ENCODE measurements around the gene DUSP9. TPM values are rescaled to one million over a fixed set of nuclear protein-coding genes. Genes with fewer than 3 reads are reported as not detected.
"Not testable (repeated sequence)": the region's sequence is repeated elsewhere in the genome, so short reads cannot be mapped to it uniquely, and the experiment has no call there.

Gene DUSP9
- total RNA-seq, 1 experiment from 2014 or later: 12.0 TPM

- no peak for DNase-seq
- peak overlapping the region; percentile 24 for H3K4me3 Mint-ChIP-seq (ENCODE audit: unreplicated experiment)
- TF ChIP-seq CTCF (IDR thresholded peaks at IDR 0.05; ENCODE audit: insufficient read depth in 1 of 2, low read depth in 1 of 2, low read length in 1 of 2, severe bottlenecking in 1 of 2, unreplicated experiment in 1 of 2): no peak
- intact Hi-C loops (cut with micrococcal nuclease; ENCODE audit: unreplicated experiment): no loop called here
- H3K4me1 Mint-ChIP-seq (ENCODE audit: low read depth, unreplicated experiment): no peaks in the 10 kb centered on the region
- peaks cover 18% of the 10 kb centered on the region for H3K36me3 Mint-ChIP-seq (ENCODE audit: insufficient read depth, unreplicated experiment)
- POLR2A ChIA-PET: no interaction called here
- H3K4me3 ChIP-seq (ENCODE audit: low read depth, low read length): no peak overlapping the region
- CTCF ChIA-PET: no interaction called here
- no peaks in the 10 kb centered on the region for H3K4me1 ChIP-seq
- no peaks in the 10 kb centered on the region for H3K9me3 ChIP-seq
- H3K27me3 ChIP-seq (replicated peaks; ENCODE audit: control insufficient read depth, insufficient read depth, low read length): no peaks in the 10 kb centered on the region
- H3K9me3 Mint-ChIP-seq (ENCODE audit: unreplicated experiment): no peaks in the 10 kb centered on the region
- no peaks in the 10 kb centered on the region for H3K27me3 Mint-ChIP-seq (ENCODE audit: insufficient read depth, unreplicated experiment)
- H3K36me3 ChIP-seq (ENCODE audit: control insufficient read depth, insufficient read depth, low read length): no peaks in the 10 kb centered on the region
- no peak overlapping the region for H3K27ac Mint-ChIP-seq (ENCODE audit: unreplicated experiment)
- TSS peak; percentile 56 for BruUV-seq (replicated peaks)
These were observed 42.9 kb downstream of the DUSP9 start for GRCh38 chrX:153689654-153690465.

- no peaks in the 10 kb centered on the region for H3K27me3 ChIP-seq (replicated peaks; ENCODE audit: control insufficient read depth, insufficient read depth, low read length)
- no TSS peak for BruUV-seq (replicated peaks)
- H3K36me3 Mint-ChIP-seq (ENCODE audit: insufficient read depth, unreplicated experiment): peaks cover 24% of the 10 kb centered on the region
- intact Hi-C loops (cut with micrococcal nuclease; ENCODE audit: unreplicated experiment): no loop called here
- H3K4me3 Mint-ChIP-seq (ENCODE audit: unreplicated experiment): no peak overlapping the region
- no peaks in the 10 kb centered on the region for H3K9me3 ChIP-seq
- no peaks in the 10 kb centered on the region for H3K27me3 Mint-ChIP-seq (ENCODE audit: insufficient read depth, unreplicated experiment)
- ChIA-PET POLR2A (no interaction called here), CTCF (no interaction called here)
- H3K9me3 Mint-ChIP-seq (ENCODE audit: unreplicated experiment): no peaks in the 10 kb centered on the region
- no peak overlapping the region for H3K27ac Mint-ChIP-seq (ENCODE audit: unreplicated experiment)
- no peaks in the 10 kb centered on the region for H3K4me1 ChIP-seq
- no peaks in the 10 kb centered on the region for H3K4me1 Mint-ChIP-seq (ENCODE audit: low read depth, unreplicated experiment)
- no peak overlapping the region for H3K4me3 ChIP-seq (ENCODE audit: low read depth, low read length)
- H3K36me3 ChIP-seq (ENCODE audit: control insufficient read depth, insufficient read depth, low read length): no peaks in the 10 kb centered on the region
- no peak for DNase-seq
- no peak for TF ChIP-seq CTCF (IDR thresholded peaks at IDR 0.05; ENCODE audit: insufficient read depth in 1 of 2, low read depth in 1 of 2, low read length in 1 of 2, severe bottlenecking in 1 of 2, unreplicated experiment in 1 of 2)
These were observed 43.5 kb downstream of the DUSP9 start for GRCh38 chrX:153690466-153690865.

- H3K36me3 ChIP-seq (ENCODE audit: control insufficient read depth, insufficient read depth, low read length); H3K4me3 Mint-ChIP-seq (ENCODE audit: unreplicated experiment); H3K27ac Mint-ChIP-seq (ENCODE audit: unreplicated experiment); H3K4me1 Mint-ChIP-seq (ENCODE audit: low read depth, unreplicated experiment); H3K27me3 Mint-ChIP-seq (ENCODE audit: insufficient read depth, unreplicated experiment); CTCF ChIA-PET; POLR2A ChIA-PET; H3K9me3 ChIP-seq; DNase-seq; BruUV-seq (replicated peaks); H3K4me3 ChIP-seq (ENCODE audit: low read depth, low read length); H3K9me3 Mint-ChIP-seq (ENCODE audit: unreplicated experiment); intact Hi-C loops (cut with micrococcal nuclease; ENCODE audit: unreplicated experiment); H3K4me1 ChIP-seq; H3K27me3 ChIP-seq (replicated peaks; ENCODE audit: control insufficient read depth, insufficient read depth, low read length): not testable (repeated sequence)
- H3K36me3 Mint-ChIP-seq (ENCODE audit: insufficient read depth, unreplicated experiment): peaks cover 28% of the 10 kb centered on the region
These were observed 44.2 kb downstream of the DUSP9 start for GRCh38 chrX:153691032-153691827.
